Measurements from ENCODE around the gene TTBK1.

The TTBK1 gene

GRCh38 chr6:43242908-43243663 lies at the start of gene TTBK1:
Gene TTBK1, plus strand, starts transcription at chr6:43243481. Its CDS starts 3,180 bp downstream, at chr6:43246661.
- DNase-seq (ENCODE audit: low read depth in 2 of 2) = peak in 1 of 2 donors; percentile 19

- no peak for DNase-seq (ENCODE audit: low read depth in 2 of 2)
Measured at GRCh38 chr6:43193929-43194328, 49.4 kb upstream of the TTBK1 start.

- DNase-seq (ENCODE audit: low read depth in 2 of 2) = no peak
Measured at GRCh38 chr6:43196337-43196736, 46.9 kb upstream of the TTBK1 start.

GRCh38 chr6:43199912-43200311 lies 43.4 kb upstream of the TTBK1 start:
- no peak for DNase-seq (ENCODE audit: low read depth in 2 of 2)

GRCh38 chr6:43200541-43200940 lies 42.7 kb upstream of the TTBK1 start:
- no peak for DNase-seq (ENCODE audit: low read depth in 2 of 2)

GRCh38 chr6:43202451-43202850 lies 40.8 kb upstream of the TTBK1 start:
- DNase-seq (ENCODE audit: low read depth in 2 of 2) = no peak

- DNase-seq (ENCODE audit: low read depth in 2 of 2) = no peak
Measured at GRCh38 chr6:43203029-43203717, 40.1 kb upstream of the TTBK1 start.

GRCh38 chr6:43203718-43204095 lies 39.6 kb upstream of the TTBK1 start:
- DNase-seq (ENCODE audit: low read depth in 2 of 2) = no peak

GRCh38 chr6:43204271-43205105 lies 38.8 kb upstream of the TTBK1 start:
- no peak for DNase-seq (ENCODE audit: low read depth in 2 of 2)

GRCh38 chr6:43205849-43206248 lies 37.4 kb upstream of the TTBK1 start:
- no peak for DNase-seq (ENCODE audit: low read depth in 2 of 2)

- DNase-seq (ENCODE audit: low read depth in 2 of 2) = no peak
Measured at GRCh38 chr6:43207286-43207685, 36.0 kb upstream of the TTBK1 start.

- no peak for DNase-seq (ENCODE audit: low read depth in 2 of 2)
Measured at GRCh38 chr6:43211955-43212354, 31.3 kb upstream of the TTBK1 start.

- no peak for DNase-seq (ENCODE audit: low read depth in 2 of 2)
Measured at GRCh38 chr6:43213431-43213830, 29.9 kb upstream of the TTBK1 start.

GRCh38 chr6:43215066-43215465 lies 28.2 kb upstream of the TTBK1 start:
- DNase-seq (ENCODE audit: low read depth in 2 of 2) = no peak

GRCh38 chr6:43216200-43216599 lies 27.1 kb upstream of the TTBK1 start:
- no peak for DNase-seq (ENCODE audit: low read depth in 2 of 2)

- no peak for DNase-seq (ENCODE audit: low read depth in 2 of 2)
Measured at GRCh38 chr6:43217351-43217750, 25.9 kb upstream of the TTBK1 start.

- DNase-seq (ENCODE audit: low read depth in 2 of 2) = no peak
Measured at GRCh38 chr6:43219119-43219518, 24.2 kb upstream of the TTBK1 start.

- DNase-seq (ENCODE audit: low read depth in 2 of 2) = no peak
Measured at GRCh38 chr6:43219814-43220213, 23.5 kb upstream of the TTBK1 start.

GRCh38 chr6:43220439-43220951 lies 22.8 kb upstream of the TTBK1 start:
- no peak for DNase-seq (ENCODE audit: low read depth in 2 of 2)

- no peak for DNase-seq (ENCODE audit: low read depth in 2 of 2)
Measured at GRCh38 chr6:43221046-43221972, 22.0 kb upstream of the TTBK1 start.

- no peak for DNase-seq (ENCODE audit: low read depth in 2 of 2)
Measured at GRCh38 chr6:43222418-43223059, 20.7 kb upstream of the TTBK1 start.

Data from stimulated activated CD4-positive, alpha-beta T cell treated with anti-CD3 and anti-CD28 coated beads, Interleukin-15, amount 100 ng/mL, for 48 hours (primary cell).